Measurements from ENCODE around the gene DCAF16.

DNA sequence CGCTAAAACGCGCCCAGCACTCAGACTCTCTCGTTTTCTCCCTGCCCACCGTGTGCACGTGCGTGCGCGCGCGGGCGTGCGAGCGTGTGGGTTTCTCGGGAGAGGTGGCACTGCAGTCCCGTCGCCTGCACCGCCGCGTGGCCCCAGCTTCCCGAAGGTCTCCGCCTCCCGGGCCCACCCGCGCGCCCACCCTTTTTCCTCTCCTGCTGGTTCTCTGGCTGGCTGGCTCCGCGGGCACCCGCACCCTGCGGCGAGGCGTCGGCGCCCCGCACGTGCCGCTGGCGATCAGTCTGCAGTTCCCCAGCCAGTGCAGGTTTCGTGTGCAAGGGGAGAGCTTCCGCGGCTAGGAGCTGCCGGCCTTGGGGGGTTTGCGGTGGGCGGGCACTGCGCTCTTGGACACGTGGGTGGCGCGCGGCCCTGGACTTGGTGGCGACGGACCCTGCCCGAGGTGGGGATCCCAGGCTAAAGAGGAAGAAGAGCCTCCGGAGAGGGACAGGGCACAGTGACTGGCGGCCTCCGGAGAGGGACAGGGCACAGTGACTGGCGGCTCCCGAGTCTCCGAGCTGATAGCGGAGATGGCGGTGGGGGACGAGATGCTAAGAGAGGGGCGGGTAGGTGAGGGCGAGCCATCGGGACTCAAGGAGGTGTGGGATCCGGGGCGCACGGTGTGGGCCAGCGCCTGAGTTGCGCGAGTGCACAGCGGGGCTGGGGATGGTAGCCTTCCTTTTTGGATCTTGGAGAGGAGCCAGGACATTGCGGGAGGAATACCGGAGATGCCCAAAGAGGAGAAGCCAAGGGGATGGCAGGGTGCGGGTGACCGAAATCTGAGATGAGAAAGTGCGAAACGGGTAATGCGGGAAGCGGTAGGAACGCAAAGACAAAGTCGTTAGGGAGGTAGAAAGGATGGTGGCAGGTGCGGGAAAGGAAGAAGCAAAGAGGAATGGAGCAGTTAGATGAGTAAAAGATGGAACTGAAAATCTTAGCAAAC, 29.0 kb downstream of the DCAF16 start, which contains the start of gene FAM184B:
- TF ChIP-seq, protein P1, sequence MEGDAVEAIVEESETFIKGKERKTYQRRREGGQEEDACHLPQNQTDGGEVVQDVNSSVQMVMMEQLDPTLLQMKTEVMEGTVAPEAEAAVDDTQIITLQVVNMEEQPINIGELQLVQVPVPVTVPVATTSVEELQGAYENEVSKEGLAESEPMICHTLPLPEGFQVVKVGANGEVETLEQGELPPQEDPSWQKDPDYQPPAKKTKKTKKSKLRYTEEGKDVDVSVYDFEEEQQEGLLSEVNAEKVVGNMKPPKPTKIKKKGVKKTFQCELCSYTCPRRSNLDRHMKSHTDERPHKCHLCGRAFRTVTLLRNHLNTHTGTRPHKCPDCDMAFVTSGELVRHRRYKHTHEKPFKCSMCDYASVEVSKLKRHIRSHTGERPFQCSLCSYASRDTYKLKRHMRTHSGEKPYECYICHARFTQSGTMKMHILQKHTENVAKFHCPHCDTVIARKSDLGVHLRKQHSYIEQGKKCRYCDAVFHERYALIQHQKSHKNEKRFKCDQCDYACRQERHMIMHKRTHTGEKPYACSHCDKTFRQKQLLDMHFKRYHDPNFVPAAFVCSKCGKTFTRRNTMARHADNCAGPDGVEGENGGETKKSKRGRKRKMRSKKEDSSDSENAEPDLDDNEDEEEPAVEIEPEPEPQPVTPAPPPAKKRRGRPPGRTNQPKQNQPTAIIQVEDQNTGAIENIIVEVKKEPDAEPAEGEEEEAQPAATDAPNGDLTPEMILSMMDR (IDR thresholded peaks at IDR 0.05), result no peak
- TF ChIP-seq EZH2 (IDR thresholded peaks at IDR 0.05; ENCODE audit: borderline replicate concordance, insufficient read depth, low read depth, low read length, poor library complexity, severe bottlenecking), result no peak
